Right forelimb (tissue), 1 donor: ENCODE measurements around the gene GPR143.
"Not testable (repeated sequence)": the region's sequence is repeated elsewhere in the genome, so short reads cannot be mapped to it uniquely, and the experiment has no call there.

Experiments used
- DNase-seq: peaks from one replicate; pipeline ENCODE4 v3.0.0-alpha.2; 2018

Gene GPR143

GRCh38 chrX:9765737-9766097 is at the start of gene GPR143:
TSS of gene GPR143 (minus strand) at chrX:9765847. CDS start at chrX:9765817, 30 bp downstream.
- no peak for DNase-seq

GRCh38 chrX:9811086-9811485 is 45.4 kb upstream of the GPR143 start:
- DNase-seq = not testable (repeated sequence)

DNA sequence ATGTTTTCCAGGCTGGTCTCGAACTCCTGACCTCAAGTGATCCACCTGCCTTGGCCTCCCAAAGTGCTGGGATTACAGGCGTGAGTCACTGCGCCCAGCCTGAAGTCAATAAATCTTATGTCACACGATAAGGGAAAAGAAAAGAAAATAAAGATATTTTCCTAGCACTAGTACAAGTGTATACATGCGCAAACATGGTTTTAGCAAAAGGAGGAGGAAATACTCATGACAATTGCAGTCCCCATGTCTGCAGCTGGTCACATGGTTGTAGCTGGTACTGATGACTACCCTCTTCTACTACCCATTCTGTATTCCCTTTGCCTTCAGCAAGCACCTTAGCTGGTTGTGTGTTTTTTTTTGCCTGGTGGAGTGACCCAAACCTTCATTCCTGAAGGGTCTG is 44.2 kb upstream of the GPR143 start:
- not testable (repeated sequence) for DNase-seq

DNA sequence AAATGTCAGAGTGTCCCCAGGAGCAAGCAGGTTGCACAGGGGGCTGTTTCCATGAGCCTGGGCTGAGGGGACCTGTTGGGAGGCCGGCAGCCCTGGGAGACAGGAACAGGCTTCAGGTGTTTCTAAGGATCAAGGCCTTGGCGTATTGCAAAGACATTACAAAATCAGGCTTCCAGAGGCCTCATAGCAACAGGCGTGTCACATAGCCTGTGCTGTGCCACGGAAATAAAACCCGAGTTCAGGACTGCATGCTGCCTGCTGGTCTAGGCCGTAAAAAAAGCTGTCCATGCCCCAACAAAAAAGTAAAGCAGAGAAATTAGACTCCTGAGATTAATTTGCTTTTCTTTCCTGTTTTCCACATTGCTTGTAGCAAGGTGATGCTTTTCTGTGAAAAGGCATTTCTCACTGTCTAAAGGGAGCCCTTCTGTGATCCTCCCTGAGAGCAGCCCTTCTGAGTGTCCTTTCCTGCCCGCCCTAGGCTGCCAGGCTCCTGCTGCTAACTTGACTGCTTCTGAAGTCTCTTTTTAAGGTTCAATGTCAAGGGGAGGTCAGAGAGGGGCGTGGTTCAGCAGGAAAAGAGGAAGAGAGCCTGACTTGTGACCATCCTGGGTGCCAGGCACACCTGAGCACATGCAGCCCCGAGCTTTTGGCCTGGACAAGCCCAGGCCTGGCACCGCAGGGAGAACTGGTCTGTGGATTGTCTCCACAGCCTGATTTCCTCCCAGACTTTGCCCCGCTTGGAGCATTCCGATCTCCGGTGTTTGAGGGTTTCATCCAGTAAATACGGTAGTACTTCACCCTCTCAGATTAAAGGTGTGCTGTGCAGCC is 41.9 kb upstream of the GPR143 start:
- no peak for DNase-seq

DNA sequence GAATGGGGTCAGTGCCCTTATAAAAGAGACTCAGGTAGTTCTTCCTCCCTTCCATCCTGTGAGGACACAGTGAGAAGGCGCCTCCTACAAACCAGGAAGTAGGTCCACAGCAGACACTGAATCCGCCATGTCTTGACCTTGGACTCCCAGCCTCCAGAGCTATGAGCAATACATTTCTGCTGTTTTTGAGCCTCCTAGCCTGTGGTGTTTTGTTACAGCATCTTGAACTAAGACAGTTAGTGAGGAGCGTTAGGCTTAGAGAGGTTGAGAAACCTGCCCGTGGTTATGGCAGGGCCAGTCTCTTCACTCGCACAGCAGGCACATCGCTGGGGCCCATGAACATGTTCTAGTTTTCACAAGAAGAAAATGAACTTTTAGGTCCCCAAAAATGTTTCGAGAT is 40.3 kb upstream of the GPR143 start:
- DNase-seq = no peak

GRCh38 chrX:9804444-9804843 is 38.8 kb upstream of the GPR143 start:
- no peak for DNase-seq

- DNase-seq = no peak
These were observed 37.1 kb upstream of the GPR143 start for GRCh38 chrX:9802737-9803136.

DNA sequence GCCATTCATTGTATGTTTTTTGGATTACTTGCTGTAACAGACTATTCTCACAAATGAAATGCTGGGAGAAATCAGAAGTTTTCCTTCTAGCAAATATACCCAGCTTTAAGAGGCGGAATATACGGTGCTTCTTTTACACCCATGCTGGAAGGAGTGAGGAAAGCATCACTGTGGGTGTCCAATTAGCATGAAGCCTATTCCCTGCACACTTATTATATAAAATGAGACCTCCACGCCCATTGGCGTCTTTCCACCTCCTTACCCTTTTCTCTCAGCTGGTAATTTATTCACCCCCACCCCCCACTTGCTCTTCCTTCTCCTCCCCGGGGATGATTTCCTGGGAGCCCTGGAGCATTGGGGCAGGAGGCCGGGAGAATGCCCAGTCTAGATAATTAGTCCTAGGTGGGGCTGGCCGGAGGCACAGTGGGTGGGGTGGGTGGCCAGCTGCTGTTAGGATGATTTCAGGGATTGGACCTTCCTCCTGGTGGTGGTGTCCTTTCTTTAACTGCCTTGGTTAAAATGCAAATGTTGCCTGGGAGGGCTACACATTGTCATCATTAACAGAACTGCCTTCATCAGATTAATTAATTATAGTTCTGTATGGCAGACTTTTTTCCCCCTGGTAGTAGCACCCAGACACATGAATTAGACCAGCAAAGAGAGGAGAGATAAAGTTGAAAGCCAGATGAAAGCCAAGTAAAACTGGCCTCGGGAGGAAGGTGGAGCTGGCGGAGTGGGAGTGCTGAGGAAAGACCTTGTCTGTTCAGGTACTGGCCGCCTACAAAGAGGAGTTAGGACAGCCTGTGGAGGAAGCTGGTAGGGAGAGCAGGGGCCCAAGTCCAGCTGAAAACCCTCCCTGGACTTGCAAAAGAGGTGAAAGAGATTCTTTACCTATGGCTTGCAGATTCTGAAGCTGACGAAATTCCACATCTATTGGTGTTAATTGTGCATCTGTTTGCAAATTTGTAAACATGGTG is 32.0 kb upstream of the GPR143 start:
- no peak for DNase-seq

DNA sequence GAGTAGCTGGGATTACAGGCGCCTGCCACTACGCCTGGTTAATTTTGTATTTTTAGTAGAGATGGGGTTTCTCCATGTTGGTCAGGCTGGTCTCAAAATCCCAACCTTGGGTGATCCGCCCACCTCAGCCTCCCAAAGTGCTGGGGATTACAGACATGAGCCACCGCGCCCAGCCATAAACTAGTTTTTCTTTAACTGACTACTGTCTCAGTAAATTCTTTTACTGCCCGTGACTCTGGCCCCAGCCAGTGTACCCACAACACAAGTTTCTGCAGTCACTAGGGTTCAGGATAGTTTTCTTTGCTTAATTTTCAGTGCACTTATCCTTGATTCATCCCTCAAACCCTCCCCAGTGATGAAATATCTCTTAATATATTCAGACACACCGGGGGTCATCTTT is 28.8 kb upstream of the GPR143 start:
- no peak for DNase-seq

DNA sequence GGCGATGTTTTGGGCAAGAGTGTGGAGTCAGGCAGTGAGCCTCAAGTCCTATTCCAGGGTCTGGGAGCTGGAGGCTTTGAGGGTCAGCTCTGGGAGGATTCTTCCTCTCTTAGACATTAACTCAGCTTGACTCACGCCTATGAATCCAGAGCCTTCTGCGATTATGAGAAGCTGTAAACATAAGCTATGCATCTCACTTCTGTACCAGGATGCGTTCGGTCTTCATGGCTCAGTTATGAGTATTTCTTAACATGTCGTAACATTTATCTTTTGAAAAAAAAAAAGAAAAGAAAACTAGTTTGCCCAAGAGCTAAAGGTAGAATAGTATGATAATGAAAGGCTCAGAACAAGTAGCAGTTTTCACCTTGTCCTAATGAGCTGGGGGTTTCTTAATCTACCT is 25.2 kb upstream of the GPR143 start:
- DNase-seq = no peak

GRCh38 chrX:9789555-9789954 is 23.9 kb upstream of the GPR143 start:
- no peak for DNase-seq

DNA sequence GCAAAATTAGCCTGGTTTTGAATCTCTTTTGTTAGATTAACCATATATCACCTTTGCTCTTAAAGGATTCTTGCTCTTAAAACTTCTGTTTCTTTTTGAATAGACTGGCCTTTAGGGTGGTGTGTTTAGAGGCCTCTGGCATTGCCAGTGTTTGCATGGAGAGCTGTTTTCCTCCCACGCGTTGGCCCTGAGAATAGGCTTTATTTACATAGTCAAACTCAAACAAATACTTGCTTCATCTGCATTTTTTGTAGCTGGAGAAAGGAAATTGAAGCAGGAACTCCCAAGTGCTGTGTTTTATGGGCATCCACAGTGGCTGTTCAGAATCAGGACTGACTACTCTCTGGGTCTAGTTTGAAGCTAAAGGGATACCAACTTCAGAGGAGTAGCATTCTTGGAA is 23.3 kb upstream of the GPR143 start:
- no peak for DNase-seq

GRCh38 chrX:9786798-9787635 is 21.4 kb upstream of the GPR143 start:
- DNase-seq = no peak

GRCh38 chrX:9785944-9786797 is 20.5 kb upstream of the GPR143 start, which contains the start of gene SHROOM2:
TSS of gene SHROOM2 (plus strand) at chrX:9786429. CDS start at chrX:9786546, 117 bp downstream.
- DNase-seq = peak; percentile 51

GRCh38 chrX:9785254-9785943 is 19.8 kb upstream of the GPR143 start:
- DNase-seq = no peak

DNA sequence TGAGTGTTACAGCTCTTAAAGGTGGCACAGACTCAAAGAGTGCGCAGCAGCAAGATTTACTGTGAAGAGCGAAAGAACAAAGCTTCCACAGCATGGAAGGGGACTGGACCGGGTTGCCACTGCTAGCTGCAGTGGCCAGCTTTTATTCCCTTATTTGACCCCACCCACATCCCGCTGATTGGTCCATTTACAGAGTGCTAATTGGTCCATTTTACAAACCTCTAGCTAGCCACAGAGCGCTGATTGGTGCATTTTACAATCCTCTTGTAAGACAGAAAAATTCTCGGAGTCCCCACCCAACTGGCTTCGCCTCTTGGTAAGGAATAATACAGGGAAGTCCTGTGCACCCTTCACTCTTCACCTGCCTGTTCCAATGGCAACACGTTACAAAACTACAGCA is 18.7 kb upstream of the GPR143 start:
- DNase-seq = no peak

DNA sequence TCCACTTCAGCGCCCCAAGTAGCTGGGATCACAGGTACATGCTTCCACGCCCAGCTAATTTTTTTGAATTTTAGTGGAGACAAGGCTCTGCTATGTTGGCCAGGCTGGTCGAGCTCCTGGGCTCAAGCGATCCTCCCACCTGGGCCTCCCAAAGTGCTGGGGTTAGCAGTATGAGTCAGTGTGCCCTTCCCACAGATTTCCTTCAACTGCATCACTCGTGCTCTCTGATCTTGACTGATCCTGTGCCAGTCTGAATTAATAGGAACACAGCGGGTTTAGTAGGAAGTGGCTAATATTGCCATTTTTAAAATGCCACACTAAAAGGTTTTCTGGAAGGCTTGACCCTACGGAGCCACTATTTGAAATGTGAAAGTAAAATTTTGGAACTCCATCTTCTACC is 16.3 kb upstream of the GPR143 start:
- no peak for DNase-seq

GRCh38 chrX:9775930-9776329 is 10.3 kb upstream of the GPR143 start:
- no peak for DNase-seq

DNA sequence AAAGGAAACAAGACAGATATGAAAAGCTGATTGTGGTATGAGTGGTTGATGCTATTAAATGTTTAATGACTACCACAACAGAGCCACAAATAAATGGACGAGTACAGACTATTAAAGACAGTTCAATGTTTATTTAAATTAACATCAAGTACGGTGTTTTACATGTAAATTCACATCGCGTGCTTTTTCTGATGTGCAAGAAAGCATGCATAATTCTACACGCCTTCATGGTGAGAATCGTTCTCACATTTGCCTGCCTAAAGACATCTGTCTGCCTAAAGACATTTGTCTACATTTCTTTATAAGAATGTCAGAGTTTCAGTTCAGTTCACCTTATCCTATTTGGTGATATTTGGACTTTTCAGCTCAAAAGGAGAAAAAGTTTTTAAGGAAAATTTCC is 7.3 kb upstream of the GPR143 start:
- DNase-seq = no peak

- DNase-seq = no peak
These were observed 4.7 kb upstream of the GPR143 start for GRCh38 chrX:9770319-9770718.

- not testable (repeated sequence) for DNase-seq
These were observed 2.7 kb upstream of the GPR143 start for GRCh38 chrX:9768321-9768839.
